Astrocyte (in vitro differentiated cells and primary cell): ENCODE results near the gene PLD2. TPM values are rescaled to one million over a fixed set of nuclear protein-coding genes. Genes with fewer than 3 reads are reported as not detected.

Experiments
- DNase-seq: peaks from one replicate; pipeline ENCODE4 v3.0.0-alpha.2; 2010; ENCODE audit warnings: low read depth
- FAIRE-seq: peaks from 2 replicates; lab custom pipeline; 2011; peaks lifted over from hg19 to GRCh38; lab: Jason Lieb, UNC
- H2AFZ ChIP-seq: 2 replicates; pipeline ENCODE4 v1.6.0; 2012; ENCODE audit warnings: low read depth, low read length, inconsistent platforms
- H3K27ac ChIP-seq: 2 replicates; pipeline ENCODE4 v1.5.1; 2011; ENCODE audit warnings: low read depth, low read length, inconsistent platforms
- H3K27me3 ChIP-seq: 2 replicates; pipeline ENCODE4 v1.6.0; 2011; ENCODE audit warnings: low read length, inconsistent platforms; ENCODE audit not compliant: insufficient read depth
- H3K36me3 ChIP-seq: 2 replicates; pipeline ENCODE4 v1.5.1; 2011; ENCODE audit warnings: low read length, inconsistent platforms; ENCODE audit not compliant: insufficient read depth
- H3K4me1 ChIP-seq: 2 replicates; pipeline ENCODE4 v1.5.1; 2011; ENCODE audit warnings: low read length, inconsistent platforms; ENCODE audit not compliant: insufficient read depth
- H3K4me2 ChIP-seq: 2 replicates; pipeline ENCODE4 v1.6.0; 2012; ENCODE audit warnings: low read length, inconsistent platforms
- H3K4me3 ChIP-seq: 2 replicates; pipeline ENCODE4 v1.5.1; 2011; ENCODE audit warnings: low read depth, mild to moderate bottlenecking, low read length, inconsistent platforms; ENCODE audit not compliant: insufficient read depth
- H3K79me2 ChIP-seq: 2 replicates; pipeline ENCODE4 v1.6.0; 2012; ENCODE audit warnings: mild to moderate bottlenecking, low read length, inconsistent platforms; ENCODE audit not compliant: insufficient read depth
- H3K9ac ChIP-seq: 2 replicates; pipeline ENCODE4 v1.6.0; 2012; ENCODE audit warnings: mild to moderate bottlenecking, low read length, inconsistent platforms
- H3K9me3 ChIP-seq: 2 replicates; pipeline ENCODE4 v1.5.1; 2012; ENCODE audit warnings: low read depth, mild to moderate bottlenecking, low read length, inconsistent platforms; ENCODE audit not compliant: insufficient read depth
- H4K20me1 ChIP-seq: 2 replicates; pipeline ENCODE4 v1.6.0; 2012; ENCODE audit warnings: low read length, inconsistent platforms; ENCODE audit not compliant: insufficient read depth
- H3K27ac Mint-ChIP-seq: one replicate; pipeline ENCODE4 v1.8.0; 2021; ENCODE audit warnings: mild to moderate bottlenecking, mixed read lengths; ENCODE audit not compliant: unreplicated experiment
- H3K27me3 Mint-ChIP-seq: one replicate; pipeline ENCODE4 v1.8.0; 2021; ENCODE audit warnings: low read depth, mixed read lengths; ENCODE audit not compliant: unreplicated experiment
- H3K36me3 Mint-ChIP-seq: one replicate; pipeline ENCODE4 v1.8.0; 2021; ENCODE audit warnings: low read depth, mixed read lengths; ENCODE audit not compliant: unreplicated experiment
- H3K4me1 Mint-ChIP-seq: one replicate; pipeline ENCODE4 v1.8.0; 2021; ENCODE audit warnings: low read depth, mixed read lengths; ENCODE audit not compliant: unreplicated experiment
- H3K4me3 Mint-ChIP-seq: one replicate; pipeline ENCODE4 v1.8.0; 2021; ENCODE audit warnings: mild to moderate bottlenecking, moderate library complexity, mixed read lengths; ENCODE audit not compliant: unreplicated experiment
- H3K9me3 Mint-ChIP-seq: one replicate; pipeline ENCODE4 v1.8.0; 2021; ENCODE audit warnings: mild to moderate bottlenecking, mixed read lengths; ENCODE audit not compliant: unreplicated experiment
- EZH2 ChIP-seq: IDR thresholded peaks from 2 replicates; pipeline ENCODE4 v1.6.1; 2012; ENCODE audit warnings: mild to moderate bottlenecking, low read length, inconsistent platforms; ENCODE audit not compliant: insufficient read depth
- total RNA-seq: library from RNA; stranded (reverse); gene quantifications from 2 replicates; pipeline ENCODE4 v1.2.1, GENCODE V29; 2021
- TF ChIP-seq, protein P1 (sequence below): IDR thresholded peaks from 2 replicates; pipeline ENCODE4 v1.5.1; 2011; ENCODE audit warnings: low read depth, mild to moderate bottlenecking, inconsistent platforms, low read length, moderate library complexity; ENCODE audit not compliant: insufficient read depth

The PLD2 gene
- total RNA-seq, 1 donor from 2014 or later, result 29.3 TPM

DNA sequence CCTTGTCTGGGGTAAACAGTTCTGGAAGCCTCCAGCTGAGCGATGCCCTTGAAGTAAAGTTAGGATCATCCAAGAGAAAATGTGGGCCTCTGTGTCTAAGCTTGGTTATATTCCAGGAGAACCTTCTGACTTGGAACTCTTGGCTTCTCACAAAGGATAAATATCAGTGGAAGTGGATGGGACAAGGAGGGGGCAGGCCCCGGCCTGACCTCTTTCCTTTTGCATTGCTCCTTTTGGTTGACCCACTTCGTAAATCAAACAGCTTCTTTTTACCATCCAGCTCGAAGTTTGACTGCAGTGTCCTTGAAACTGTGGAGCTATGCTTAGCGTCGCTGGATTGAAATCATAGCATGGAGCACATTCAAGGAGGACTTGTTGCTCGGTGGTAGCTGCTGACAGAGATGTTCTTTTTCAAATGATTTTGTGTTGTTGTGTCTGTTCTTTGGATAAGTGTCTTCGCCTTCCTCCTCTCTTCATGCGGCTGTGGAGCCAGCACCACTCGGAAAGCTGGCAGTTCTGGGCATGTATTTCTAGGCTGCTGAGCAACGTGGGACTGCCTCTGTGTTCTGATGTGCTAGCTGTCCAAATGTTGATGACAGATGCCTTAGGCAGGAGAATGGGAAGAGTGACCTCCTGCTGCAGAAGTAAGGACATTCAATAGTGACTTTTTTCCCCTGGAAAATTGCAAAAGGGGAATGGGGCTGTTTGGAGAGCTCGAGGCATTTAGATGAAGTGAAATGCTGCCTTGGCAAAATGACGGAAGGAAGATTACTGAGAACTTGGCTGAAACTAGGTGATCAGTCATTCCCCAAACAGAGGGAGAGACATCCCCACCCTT is 30.7 kb downstream of the PLD2 start:
- peaks cover 83% of the 10 kb centered on the region for H4K20me1 ChIP-seq
- peaks cover 15% of the 10 kb centered on the region for H3K4me1 ChIP-seq
- peaks cover 86% of the 10 kb centered on the region for H3K79me2 ChIP-seq
- Mint-ChIP-seq H3K36me3 (peaks cover 8% of the 10 kb centered on the region), H3K27ac (no peak overlapping the region), H3K9me3 (no peaks in the 10 kb centered on the region), H3K4me3 (no peak overlapping the region), H3K4me1 (peaks cover 27% of the 10 kb centered on the region), H3K27me3 (no peaks in the 10 kb centered on the region)
- H3K9me3 ChIP-seq, result no peaks in the 10 kb centered on the region
- H3K36me3 ChIP-seq, result no peaks in the 10 kb centered on the region
- H3K4me2 ChIP-seq, result no peak overlapping the region
- H3K4me3 ChIP-seq, result no peak overlapping the region
- H3K27me3 ChIP-seq, result no peaks in the 10 kb centered on the region
- no peak overlapping the region for H3K27ac ChIP-seq
- no peak overlapping the region for H3K9ac ChIP-seq
- DNase-seq, result no peak
- FAIRE-seq, result no peak
- no peak overlapping the region for H2AFZ ChIP-seq
- TF ChIP-seq EZH2, result no peak
- TF ChIP-seq, protein P1, sequence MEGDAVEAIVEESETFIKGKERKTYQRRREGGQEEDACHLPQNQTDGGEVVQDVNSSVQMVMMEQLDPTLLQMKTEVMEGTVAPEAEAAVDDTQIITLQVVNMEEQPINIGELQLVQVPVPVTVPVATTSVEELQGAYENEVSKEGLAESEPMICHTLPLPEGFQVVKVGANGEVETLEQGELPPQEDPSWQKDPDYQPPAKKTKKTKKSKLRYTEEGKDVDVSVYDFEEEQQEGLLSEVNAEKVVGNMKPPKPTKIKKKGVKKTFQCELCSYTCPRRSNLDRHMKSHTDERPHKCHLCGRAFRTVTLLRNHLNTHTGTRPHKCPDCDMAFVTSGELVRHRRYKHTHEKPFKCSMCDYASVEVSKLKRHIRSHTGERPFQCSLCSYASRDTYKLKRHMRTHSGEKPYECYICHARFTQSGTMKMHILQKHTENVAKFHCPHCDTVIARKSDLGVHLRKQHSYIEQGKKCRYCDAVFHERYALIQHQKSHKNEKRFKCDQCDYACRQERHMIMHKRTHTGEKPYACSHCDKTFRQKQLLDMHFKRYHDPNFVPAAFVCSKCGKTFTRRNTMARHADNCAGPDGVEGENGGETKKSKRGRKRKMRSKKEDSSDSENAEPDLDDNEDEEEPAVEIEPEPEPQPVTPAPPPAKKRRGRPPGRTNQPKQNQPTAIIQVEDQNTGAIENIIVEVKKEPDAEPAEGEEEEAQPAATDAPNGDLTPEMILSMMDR, result no peak

DNA sequence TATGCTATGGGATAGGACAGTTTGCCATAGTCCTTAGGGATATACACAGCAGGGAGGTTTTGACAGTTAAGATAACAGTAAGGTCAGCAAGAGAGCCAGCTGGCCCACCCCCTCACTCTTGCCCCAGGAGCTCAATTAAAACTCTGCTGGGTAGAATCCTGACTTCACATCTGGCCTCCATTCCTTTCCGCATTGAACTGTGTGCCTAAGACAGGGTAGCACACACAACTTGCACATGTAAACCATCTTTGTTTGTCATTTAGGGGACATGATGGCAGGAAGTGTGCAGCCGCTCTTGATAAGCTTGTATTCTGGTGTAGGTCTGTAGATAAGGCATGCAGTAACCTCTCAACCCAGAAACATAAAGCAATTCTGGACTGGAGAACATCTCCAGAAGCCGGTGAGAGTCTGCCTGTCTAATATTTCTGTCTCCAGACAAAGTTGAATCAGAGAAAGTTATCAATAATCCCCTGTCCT is 31.4 kb downstream of the PLD2 start:
- Histone ChIP-seq H3K4me2 (no peak overlapping the region), H3K4me3 (no peak overlapping the region), H3K9ac (no peak overlapping the region), H3K4me1 (peaks cover 15% of the 10 kb centered on the region), H2AFZ (no peak overlapping the region), H3K9me3 (no peaks in the 10 kb centered on the region), H3K27me3 (no peaks in the 10 kb centered on the region), H4K20me1 (peaks cover 88% of the 10 kb centered on the region), H3K27ac (no peak overlapping the region), H3K79me2 (peaks cover 89% of the 10 kb centered on the region), H3K36me3 (no peaks in the 10 kb centered on the region)
- H3K36me3 Mint-ChIP-seq, result peaks cover 8% of the 10 kb centered on the region
- no peaks in the 10 kb centered on the region for H3K9me3 Mint-ChIP-seq
- FAIRE-seq (no peak), DNase-seq (no peak)
- no peak overlapping the region for H3K27ac Mint-ChIP-seq
- H3K4me1 Mint-ChIP-seq, result peaks cover 27% of the 10 kb centered on the region
- no peak for TF ChIP-seq EZH2
- TF ChIP-seq, protein P1, result no peak
- H3K4me3 Mint-ChIP-seq, result no peak overlapping the region
- no peaks in the 10 kb centered on the region for H3K27me3 Mint-ChIP-seq

DNA sequence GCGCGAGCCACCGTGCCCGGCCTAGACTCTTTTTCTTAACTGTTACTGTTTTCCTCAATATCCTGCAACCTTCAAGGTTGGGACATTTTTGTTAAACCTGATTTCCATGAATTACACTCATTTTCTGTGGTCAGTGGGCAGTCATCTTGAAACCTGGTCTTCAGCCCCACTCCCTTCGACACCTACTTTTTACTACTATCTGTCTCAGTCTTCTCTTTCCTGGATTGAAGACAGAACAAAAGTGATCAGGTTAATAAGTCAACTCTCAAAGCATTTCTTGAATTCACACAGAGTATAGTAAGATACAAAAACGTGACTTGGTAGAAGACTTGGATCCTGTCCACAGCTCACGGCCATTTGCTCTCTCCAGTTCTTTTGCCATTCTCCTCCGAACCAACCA is 32.3 kb downstream of the PLD2 start:
- Mint-ChIP-seq H3K27me3 (no peaks in the 10 kb centered on the region), H3K27ac (no peak overlapping the region), H3K9me3 (no peaks in the 10 kb centered on the region), H3K4me1 (peaks cover 26% of the 10 kb centered on the region), H3K4me3 (no peak overlapping the region), H3K36me3 (peaks cover 8% of the 10 kb centered on the region)
- Histone ChIP-seq H3K9ac (no peak overlapping the region), H3K27ac (no peak overlapping the region), H3K4me1 (peaks cover 9% of the 10 kb centered on the region), H3K4me3 (no peak overlapping the region), H2AFZ (no peak overlapping the region), H3K36me3 (no peaks in the 10 kb centered on the region), H3K27me3 (no peaks in the 10 kb centered on the region), H4K20me1 (peaks cover 92% of the 10 kb centered on the region), H3K4me2 (no peak overlapping the region), H3K79me2 (peaks cover 87% of the 10 kb centered on the region), H3K9me3 (no peaks in the 10 kb centered on the region)
- DNase-seq, result no peak
- TF ChIP-seq, protein P1, result no peak
- TF ChIP-seq EZH2, result no peak
- FAIRE-seq, result no peak
